Mononuclear cell (primary cell): ENCODE measurements around the gene HNRNPU. TPM values are rescaled to one million over a fixed set of nuclear protein-coding genes. Genes with fewer than 3 reads are reported as not detected.

Source experiments
- H3K27me3 ChIP-seq: 2 replicates; pipeline ENCODE4 v1.6.0; 2011; ENCODE audit warnings: low read length, control low read depth; ENCODE audit not compliant: insufficient read depth
- H3K4me1 ChIP-seq: 2 replicates; pipeline ENCODE4 v1.5.1; 2011; ENCODE audit warnings: mild to moderate bottlenecking, low read length, control low read depth; ENCODE audit not compliant: insufficient read depth
- H3K4me3 ChIP-seq: 2 replicates; pipeline ENCODE4 v1.5.1; 2011; ENCODE audit warnings: mild to moderate bottlenecking, low read length, moderate library complexity
- H3K9me3 ChIP-seq: 2 replicates; pipeline ENCODE4 v1.5.1; 2011; ENCODE audit warnings: low read depth, mild to moderate bottlenecking, control low read depth, low read length
- total RNA-seq: library from RNA; depleted of rRNA; stranded (reverse); fragments of >200 nt; gene quantifications from one replicate; pipeline ENCODE4 v1.2.3, GENCODE V29; 2012

Gene HNRNPU
- total RNA-seq, 1 donor = 436 TPM

DNA sequence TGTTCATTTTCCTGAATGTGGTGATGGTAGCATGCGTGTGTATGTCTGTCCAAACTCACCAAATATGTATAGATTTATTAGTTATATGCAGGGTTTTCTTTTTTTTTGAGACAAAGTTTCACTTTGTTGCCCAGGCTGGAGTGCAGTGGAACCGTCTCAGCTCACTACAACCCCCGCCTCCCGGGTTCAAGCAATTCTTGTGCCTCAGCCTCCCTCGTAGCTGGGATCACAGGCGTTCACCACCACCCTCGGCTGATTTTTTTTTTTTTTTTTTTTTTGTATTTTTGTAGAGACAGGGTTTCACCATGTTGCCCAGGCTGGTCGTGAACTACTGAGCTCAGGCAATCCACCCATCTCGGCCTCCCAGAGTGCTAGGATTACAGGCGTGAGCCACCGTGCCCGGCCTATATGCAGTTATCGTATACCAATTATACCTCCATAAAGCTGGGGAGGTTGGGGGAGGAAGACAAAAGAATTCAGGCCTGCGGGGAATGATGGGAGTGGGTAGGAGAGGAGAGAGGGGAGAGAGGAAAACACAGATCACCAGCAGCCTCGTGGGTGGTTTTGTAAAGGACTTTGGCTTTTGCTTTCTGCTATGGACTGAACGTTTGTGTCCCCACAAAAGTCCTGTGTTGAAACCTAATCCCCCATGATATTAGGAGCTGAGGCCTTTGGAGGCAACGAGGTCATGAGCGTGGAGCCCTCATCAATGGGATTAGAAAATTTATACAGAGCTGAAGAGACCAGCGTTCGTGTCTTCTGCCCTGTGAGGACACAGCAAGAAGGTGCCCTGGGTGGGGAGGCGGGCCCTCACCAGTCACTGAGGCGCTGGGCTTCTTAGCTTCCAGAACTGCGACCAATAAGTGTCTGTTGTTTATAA is 4.4 kb upstream of the HNRNPU start:
- H3K27me3 ChIP-seq = no peaks in the 10 kb centered on the region
- no peak overlapping the region for H3K4me3 ChIP-seq
- H3K9me3 ChIP-seq = no peaks in the 10 kb centered on the region
- H3K4me1 ChIP-seq = peaks cover 8% of the 10 kb centered on the region

DNA sequence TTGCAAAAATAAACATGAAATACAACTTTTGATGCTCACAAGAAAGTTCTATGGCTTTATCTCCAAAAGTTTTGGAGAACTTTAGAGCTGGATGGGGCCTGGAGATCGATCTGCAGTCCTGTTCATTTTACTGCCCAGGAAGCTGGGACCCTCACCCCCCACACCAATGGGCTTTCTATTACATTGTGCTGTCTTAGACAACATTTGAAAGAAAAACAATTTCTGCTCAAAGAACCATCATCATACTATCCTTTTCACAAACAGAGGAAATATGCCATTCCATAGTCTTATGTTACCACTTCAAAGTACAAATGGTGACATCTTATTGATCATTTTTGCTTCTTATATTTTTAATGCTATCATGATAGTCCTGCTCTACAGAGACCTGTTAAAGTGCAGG is 2.0 kb upstream of the HNRNPU start:
- Histone ChIP-seq H3K9me3 (no peaks in the 10 kb centered on the region), H3K4me1 (peaks cover 17% of the 10 kb centered on the region), H3K27me3 (no peaks in the 10 kb centered on the region), H3K4me3 (no peak overlapping the region)

DNA sequence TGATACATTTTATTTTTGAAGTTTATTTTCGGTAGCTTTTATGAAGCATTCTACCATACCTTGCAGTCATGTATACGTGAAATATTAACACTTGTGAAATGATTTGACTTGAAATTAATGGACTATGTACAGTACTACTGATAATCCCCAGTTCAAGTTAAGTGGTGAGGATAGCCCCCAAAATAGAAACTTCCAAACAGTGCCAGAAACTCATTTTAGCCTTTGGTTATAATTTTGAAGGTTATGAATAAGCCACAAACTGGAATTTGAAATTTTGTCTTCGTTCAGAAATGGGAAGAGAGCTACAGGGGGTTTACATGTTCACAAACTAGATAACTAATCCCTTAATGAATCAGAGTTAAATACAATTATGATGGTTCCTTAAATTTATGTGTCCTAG is 1.5 kb upstream of the HNRNPU start:
- Histone ChIP-seq H3K4me1 (peaks cover 22% of the 10 kb centered on the region), H3K9me3 (no peaks in the 10 kb centered on the region), H3K27me3 (no peaks in the 10 kb centered on the region), H3K4me3 (no peak overlapping the region)

DNA sequence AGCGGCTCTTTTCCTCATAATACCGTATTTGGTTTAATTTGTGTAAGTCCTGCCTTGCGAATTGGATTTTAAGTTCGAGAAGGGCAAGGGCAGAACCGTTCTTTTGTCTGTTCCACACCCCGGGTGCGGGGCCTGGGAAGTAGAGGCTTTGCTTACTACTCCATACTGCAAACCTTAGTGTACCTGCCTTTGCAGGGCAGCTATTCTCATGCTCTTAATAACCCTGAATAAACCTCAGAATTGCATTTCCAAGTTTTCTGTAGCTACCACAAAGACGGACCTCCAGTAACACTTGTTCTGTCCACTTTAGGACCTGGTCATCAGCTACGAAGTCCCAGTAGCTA is 657 bp upstream of the HNRNPU start:
- peaks cover 30% of the 10 kb centered on the region for H3K4me1 ChIP-seq
- no peaks in the 10 kb centered on the region for H3K27me3 ChIP-seq
- H3K4me3 ChIP-seq = peak overlapping the region; percentile 100

DNA sequence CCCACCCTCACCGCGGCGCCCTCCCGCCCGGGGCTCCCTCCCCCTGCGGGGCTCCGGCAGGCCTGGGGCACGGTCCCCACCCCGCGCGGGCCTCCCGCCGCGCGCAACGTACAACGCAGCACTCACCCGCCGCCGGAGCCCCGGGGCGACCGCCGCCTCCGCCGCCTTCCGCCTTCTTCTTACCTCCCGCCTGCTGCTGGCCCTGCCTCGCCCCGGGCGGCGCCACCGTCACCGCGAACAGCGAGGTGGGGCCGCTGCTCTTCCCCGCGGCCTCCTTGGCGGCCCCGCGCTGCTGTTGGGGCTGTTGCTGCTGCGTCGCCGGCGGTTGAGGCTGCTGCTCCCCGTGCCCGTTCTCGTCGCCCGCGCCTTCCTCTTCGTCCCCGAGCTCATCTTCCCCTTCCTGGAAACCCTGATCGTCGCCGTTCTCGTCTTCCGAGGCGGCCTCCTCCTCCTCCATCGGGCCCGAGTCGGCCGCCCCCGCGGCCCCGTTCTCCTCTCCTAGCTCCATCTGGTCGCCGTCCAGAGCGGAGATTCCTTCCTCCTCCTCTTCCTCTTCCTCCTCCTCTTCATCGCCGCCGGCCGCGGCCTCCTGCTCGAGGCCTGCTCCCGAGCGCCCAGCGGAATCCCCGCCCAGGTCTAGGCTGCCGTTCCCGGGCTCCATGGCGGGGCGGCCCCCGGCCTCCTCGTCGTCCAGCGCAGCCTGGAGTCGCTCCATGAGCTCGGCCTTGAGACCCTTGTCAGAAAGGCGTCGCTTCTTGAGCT is 671 bp downstream of the HNRNPU start:
- Histone ChIP-seq H3K27me3 (no peaks in the 10 kb centered on the region), H3K4me3 (peak overlapping the region; percentile 100), H3K9me3 (no peaks in the 10 kb centered on the region), H3K4me1 (peaks cover 42% of the 10 kb centered on the region)

More for the DNA sequence above, 657 bp upstream of the HNRNPU start:
- no peaks in the 10 kb centered on the region for H3K9me3 ChIP-seq

DNA sequence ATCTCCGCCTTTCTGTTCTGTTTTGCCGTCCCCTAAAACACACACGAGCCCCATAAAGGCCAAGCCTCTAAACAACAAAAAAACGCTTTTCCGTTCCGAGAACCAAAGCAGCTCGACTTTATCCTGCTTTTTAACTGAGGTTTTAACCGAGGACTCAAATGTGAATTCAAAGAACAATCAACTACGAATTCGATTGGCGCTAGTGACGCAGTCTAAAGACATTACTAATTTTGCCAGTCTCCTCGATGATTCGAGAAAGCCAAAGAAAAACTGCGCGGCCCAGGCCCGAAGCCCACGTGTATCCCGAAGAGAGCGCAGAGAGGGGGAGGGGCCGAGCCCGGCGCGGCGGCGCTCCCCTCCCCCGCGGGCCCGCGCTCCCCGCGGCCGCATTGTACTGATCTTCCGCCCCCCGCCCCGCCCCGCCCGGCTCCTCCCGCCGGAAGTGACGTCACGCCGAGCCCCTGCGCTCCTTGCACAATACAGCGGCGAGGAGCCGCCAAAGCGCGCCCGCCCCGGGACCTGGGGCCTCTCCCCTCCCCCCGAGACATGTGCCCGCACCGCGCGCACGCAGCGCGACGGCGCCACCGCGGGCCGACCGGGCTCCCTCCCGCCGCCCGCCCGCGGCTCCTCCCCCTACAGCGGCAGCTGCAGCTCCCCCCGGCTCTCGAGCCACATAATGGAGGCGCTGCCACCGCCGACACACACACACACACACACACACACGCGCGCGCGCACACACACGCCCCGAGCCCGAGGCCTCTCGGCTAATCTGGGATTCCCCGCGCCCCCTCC is 1.4 kb downstream of the HNRNPU start:
- no peaks in the 10 kb centered on the region for H3K27me3 ChIP-seq
- H3K4me3 ChIP-seq = peak overlapping the region; percentile 100
- H3K4me1 ChIP-seq = peaks cover 44% of the 10 kb centered on the region
- no peaks in the 10 kb centered on the region for H3K9me3 ChIP-seq

DNA sequence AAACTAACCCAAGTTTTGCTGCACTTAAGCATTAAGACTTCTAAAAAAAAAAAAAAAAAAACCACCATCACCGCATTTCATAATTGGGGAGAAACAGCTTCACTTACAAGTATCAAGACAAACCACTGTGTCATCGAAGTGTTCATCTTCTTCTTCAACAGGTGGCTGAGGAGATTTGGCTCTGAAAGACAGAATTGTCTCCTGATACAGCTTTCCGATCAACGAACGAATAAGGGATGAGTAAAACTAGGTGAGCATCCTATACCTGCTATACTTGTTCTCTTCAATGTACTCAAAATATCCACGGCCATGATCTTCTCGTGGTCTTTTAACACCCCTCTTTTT is 2.0 kb downstream of the HNRNPU start:
- Histone ChIP-seq H3K4me1 (peaks cover 48% of the 10 kb centered on the region), H3K9me3 (no peaks in the 10 kb centered on the region), H3K4me3 (peak overlapping the region; percentile 100), H3K27me3 (no peaks in the 10 kb centered on the region)

DNA sequence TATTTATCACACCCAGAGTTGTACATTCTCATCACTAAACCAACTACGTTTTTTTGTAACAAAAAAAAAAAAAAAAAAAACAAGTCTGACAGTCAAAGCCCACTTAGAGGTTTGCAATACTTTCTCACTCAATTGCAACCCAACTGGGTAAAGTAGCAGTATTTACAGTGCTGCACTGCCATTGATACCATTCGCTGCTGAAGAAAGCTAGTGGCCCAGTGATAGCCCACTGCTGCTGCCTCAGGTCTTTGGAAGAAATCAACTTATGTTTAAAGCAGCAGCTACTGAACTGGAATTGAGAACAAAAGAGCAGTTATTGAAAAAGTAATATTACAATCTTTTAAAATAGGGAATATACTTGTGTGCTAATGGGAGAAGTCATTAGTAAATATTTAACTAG is 2.7 kb downstream of the HNRNPU start:
- no peaks in the 10 kb centered on the region for H3K27me3 ChIP-seq
- peaks cover 53% of the 10 kb centered on the region for H3K4me1 ChIP-seq
- H3K4me3 ChIP-seq = peak overlapping the region; percentile 100
- no peaks in the 10 kb centered on the region for H3K9me3 ChIP-seq

DNA sequence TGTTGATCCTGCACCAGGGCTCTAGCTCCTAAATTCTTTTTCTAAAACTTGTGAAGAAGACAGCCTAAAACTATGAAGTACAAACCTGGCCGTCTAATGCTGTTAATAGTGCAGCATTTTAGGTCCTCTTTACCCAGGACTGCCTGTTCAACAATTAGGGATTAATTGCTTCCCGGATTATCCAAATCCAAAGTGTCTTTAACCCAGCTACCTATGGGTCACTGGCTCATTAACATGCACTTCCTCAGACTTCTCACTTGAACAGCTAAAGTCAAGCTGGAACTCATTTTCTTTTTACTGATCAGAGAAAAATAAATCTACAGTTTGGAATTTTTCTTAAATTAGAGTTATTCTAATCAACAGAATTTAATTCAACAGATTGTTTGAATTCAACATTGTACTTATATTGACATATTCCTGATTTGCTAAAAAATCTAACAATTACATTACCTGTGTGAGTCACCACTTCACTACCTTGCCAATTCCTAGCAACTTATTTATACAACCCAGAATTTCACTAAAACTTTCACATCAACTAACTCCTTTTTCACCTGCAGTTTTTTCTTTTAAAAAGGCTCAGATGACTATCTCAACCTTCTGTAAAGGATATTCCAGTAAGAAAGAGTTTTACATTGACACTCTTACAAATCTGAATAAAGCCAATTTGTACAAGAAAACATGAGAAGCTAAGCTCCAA is 3.3 kb downstream of the HNRNPU start:
- H3K9me3 ChIP-seq = no peaks in the 10 kb centered on the region
- no peaks in the 10 kb centered on the region for H3K27me3 ChIP-seq
- peak overlapping the region; percentile 100 for H3K4me3 ChIP-seq
- peaks cover 59% of the 10 kb centered on the region for H3K4me1 ChIP-seq

DNA sequence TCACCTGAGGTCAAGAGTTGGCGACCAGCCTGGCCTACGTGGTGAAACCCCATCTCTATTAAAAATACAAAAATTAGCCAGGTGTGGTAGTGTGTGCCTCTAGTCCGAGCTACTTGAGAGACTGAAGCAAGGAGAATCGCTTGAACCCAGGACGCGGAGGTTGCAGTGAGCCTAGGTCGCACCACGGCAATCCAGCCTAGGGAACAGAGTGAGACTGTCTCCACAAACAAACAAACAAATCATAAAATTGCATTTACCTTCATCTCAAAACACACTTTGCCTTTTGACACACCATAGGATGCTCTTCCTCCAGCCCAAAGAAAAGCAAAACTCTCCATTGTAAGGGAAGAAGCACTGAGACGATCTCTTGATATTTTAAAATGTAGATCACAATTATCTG is 4.3 kb downstream of the HNRNPU start:
- Histone ChIP-seq H3K4me3 (no peak overlapping the region), H3K27me3 (no peaks in the 10 kb centered on the region), H3K9me3 (no peaks in the 10 kb centered on the region), H3K4me1 (peaks cover 63% of the 10 kb centered on the region)

DNA sequence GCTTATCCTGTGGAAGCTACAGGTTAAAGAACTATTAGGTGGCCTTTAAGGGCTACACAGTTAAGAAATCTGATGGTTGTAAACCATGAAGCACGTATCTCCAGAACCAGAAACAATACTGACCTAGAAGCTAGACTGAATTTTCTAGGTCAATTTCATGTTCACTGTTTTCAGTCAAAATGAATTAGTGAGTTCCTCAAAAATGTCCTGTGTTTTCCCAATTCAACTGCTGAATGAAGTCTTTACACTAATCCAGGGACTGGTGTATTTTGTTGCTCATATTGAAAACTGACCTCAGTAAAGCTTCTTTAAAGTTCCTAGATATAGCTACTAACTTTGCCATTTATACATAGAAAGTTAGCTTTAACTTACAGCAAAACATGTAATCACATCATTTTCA is 6.0 kb downstream of the HNRNPU start:
- Histone ChIP-seq H3K4me1 (peaks cover 75% of the 10 kb centered on the region), H3K4me3 (no peak overlapping the region)

DNA sequence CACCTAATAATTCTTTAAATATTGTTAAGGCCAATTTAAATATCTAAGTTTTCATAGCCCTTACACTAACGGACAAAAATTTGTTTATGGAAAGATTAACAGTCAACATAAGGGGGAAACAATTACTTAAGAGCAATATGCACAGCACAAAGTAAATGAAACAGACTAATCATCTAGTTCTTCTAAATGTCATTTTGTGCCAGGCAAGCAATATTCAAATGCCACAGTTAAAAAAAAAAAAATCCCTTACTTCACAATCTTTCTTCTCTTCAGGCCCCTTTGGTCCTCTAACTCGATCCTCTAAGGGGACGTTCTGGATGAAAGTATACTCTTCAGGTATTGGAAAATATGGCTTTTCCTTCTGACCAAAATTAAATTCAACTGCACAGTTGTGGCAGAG is 6.6 kb downstream of the HNRNPU start:
- Histone ChIP-seq H3K9me3 (no peaks in the 10 kb centered on the region), H3K27me3 (no peaks in the 10 kb centered on the region), H3K4me3 (no peak overlapping the region), H3K4me1 (peaks cover 77% of the 10 kb centered on the region)

More for the DNA sequence above, 6.0 kb downstream of the HNRNPU start:
- Histone ChIP-seq H3K27me3 (no peaks in the 10 kb centered on the region), H3K9me3 (no peaks in the 10 kb centered on the region)

DNA sequence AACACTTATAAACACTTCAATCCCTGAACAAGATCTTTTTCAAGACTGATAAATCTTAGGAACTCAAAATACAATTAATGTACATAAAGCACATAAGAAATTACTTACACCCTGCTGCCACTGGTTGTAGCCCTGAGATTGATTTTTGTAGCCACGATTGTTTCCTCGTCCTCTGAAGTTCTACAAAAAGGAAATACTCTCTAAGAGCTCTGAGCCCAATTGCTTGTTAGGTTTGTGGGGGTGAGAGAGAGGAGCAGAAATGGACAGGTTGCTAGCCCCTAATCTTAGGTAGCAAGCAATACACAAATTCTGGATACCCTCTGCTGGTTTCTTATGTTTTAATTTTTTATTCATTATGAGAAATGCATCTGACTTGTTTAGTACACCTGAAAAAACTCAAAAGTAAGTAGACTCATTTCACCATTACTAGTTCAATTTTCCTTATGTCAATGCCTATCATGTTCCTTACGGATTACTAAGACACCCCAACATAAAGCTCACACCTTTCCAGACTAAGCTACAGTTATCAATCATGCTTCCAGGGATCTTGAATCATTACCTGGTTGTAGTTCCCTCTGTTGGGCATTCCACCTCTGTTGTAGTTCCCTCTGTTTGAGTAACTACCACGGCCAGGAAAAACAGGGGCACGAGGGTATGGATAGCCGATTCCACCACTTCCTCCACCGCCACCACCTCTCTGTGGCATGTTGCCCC is 9.3 kb downstream of the HNRNPU start:
- H3K27me3 ChIP-seq = no peaks in the 10 kb centered on the region
- peak overlapping the region; percentile 3 for H3K4me3 ChIP-seq
- H3K4me1 ChIP-seq = peaks cover 55% of the 10 kb centered on the region
- no peaks in the 10 kb centered on the region for H3K9me3 ChIP-seq

DNA sequence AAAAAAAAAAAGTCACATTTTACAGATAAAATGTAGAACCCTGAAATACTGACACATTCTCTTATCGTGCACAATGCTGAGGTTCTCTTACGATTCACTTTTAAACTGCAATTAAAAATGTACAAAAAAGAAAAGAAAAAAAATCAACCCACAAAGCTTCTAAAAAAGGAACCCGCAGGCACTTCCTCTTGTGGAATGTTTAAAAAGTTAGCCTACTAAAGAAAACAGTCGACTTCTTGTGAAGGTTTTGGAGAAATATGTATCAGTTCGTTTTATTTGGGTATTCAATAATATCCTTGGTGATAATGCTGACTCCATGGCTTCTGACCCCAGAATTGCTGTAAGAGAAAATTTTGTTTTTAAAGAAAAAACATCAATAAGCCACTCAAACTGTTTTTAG is 10.2 kb downstream of the HNRNPU start:
- Histone ChIP-seq H3K4me1 (peaks cover 47% of the 10 kb centered on the region), H3K4me3 (no peak overlapping the region), H3K9me3 (no peaks in the 10 kb centered on the region), H3K27me3 (no peaks in the 10 kb centered on the region)
